HEK293 (cell line): ENCODE measurements around the gene LAD1.

ENCODE experiments used
- CTCF ChIA-PET: fragments of 350-600 bp; formaldehyde crosslinking; extraction: SDS; loops from one replicate; lab custom pipeline; 2021; ENCODE audit warnings: antibody characterized with exemption; lab: Yijun Ruan, JAX
- POLR2A ChIA-PET: fragments of 300-600 bp; formaldehyde crosslinking; extraction: SDS; loops from one replicate; lab custom pipeline; 2020; ENCODE audit warnings: antibody characterized with exemption, inconsistent platforms; lab: Yijun Ruan, JAX
- H3K27ac ChIP-seq: fragments of 200-500 bp; sonication (Bioruptor generic); 2 replicates; pipeline ENCODE4 v1.5.1; 2014; ENCODE audit warnings: low read depth, low read length, control low read depth, inconsistent platforms; ENCODE audit errors: extremely low read depth
- H3K36me3 ChIP-seq, 2 experiments: fragments of 200-500 bp in 1 of 2; sonication (Bioruptor generic) in 1 of 2; 1 replicate in 1 of 2; 2 replicates in 1 of 2; pipeline ENCODE4 v1.5.1; 2014 to 2017; ENCODE audit warnings: inconsistent platforms in 2 of 2, low read length in 2 of 2; ENCODE audit not compliant: control insufficient read depth in 2 of 2, insufficient read depth in 1 of 2
- H3K4me1 ChIP-seq: fragments of 200-500 bp; sonication (Bioruptor generic); 2 replicates; pipeline ENCODE4 v1.5.1; 2014; ENCODE audit warnings: mild to moderate bottlenecking, low read length, inconsistent platforms; ENCODE audit not compliant: control insufficient read depth, insufficient read depth
- H3K4me3 ChIP-seq: 2 replicates; pipeline ENCODE4 v1.5.1; 2011; ENCODE audit warnings: low read depth, mild to moderate bottlenecking, control low read depth, low read length, moderate library complexity
- H3K9me3 ChIP-seq: fragments of 200-500 bp; sonication (Bioruptor generic); 2 replicates; pipeline ENCODE4 v1.5.1; 2014; ENCODE audit warnings: low read depth, low read length, inconsistent platforms; ENCODE audit not compliant: control insufficient read depth, insufficient read depth
- GLIS2 ChIP-seq: fragments of 450-650 bp; formaldehyde crosslinking; IDR thresholded peaks from 2 replicates; pipeline ENCODE4 v1.5.1; 2016; ENCODE audit warnings: missing biosample characterization, missing genetic modification characterization
- HOXD13 ChIP-seq: sonication (generic); formaldehyde crosslinking; IDR thresholded peaks from 2 replicates; pipeline ENCODE4 v1.8.0; 2022; ENCODE audit warnings: missing genetic modification reagents, borderline replicate concordance
- KLF1 ChIP-seq: fragments of 450-650 bp; formaldehyde crosslinking; IDR thresholded peaks from 2 replicates; pipeline ENCODE4 v1.5.1; 2016; ENCODE audit warnings: missing biosample characterization, missing genetic modification characterization
- OSR2 ChIP-seq: fragments of 450-650 bp; formaldehyde crosslinking; IDR thresholded peaks from 2 replicates; pipeline ENCODE4 v1.5.1; 2016; ENCODE audit warnings: missing biosample characterization, missing genetic modification characterization
- REPIN1 ChIP-seq: fragments of 450-650 bp; formaldehyde crosslinking; IDR thresholded peaks from 2 replicates; pipeline ENCODE4 v1.5.1; 2017; ENCODE audit warnings: missing biosample characterization, missing genetic modification characterization, low read depth
- SP7 ChIP-seq: fragments of 450-650 bp; formaldehyde crosslinking; IDR thresholded peaks from 2 replicates; pipeline ENCODE4 v1.5.1; 2016; ENCODE audit warnings: missing biosample characterization, missing genetic modification characterization
- ZBTB1 ChIP-seq: fragments of 450-650 bp; formaldehyde crosslinking; IDR thresholded peaks from 2 replicates; pipeline ENCODE4 v1.5.1; 2016; ENCODE audit warnings: missing biosample characterization, missing genetic modification characterization
- ZBTB7A ChIP-seq: fragments of 450-650 bp; formaldehyde crosslinking; IDR thresholded peaks from 2 replicates; pipeline ENCODE4 v1.5.1; 2016; ENCODE audit warnings: low read depth, missing biosample characterization, missing genetic modification characterization
- ZFHX2 ChIP-seq: fragments of 450-650 bp; formaldehyde crosslinking; conservative IDR thresholded peaks from 2 replicates; pipeline ENCODE4 v1.5.1; 2016; ENCODE audit warnings: missing biosample characterization, missing genetic modification characterization
- ZNF112 ChIP-seq: fragments of 450-650 bp; formaldehyde crosslinking; IDR thresholded peaks from 2 replicates; pipeline ENCODE4 v1.5.0; 2017; ENCODE audit warnings: missing biosample characterization, missing genetic modification characterization
- ZNF140 ChIP-seq: fragments of 450-650 bp; formaldehyde crosslinking; IDR thresholded peaks from 2 replicates; pipeline ENCODE4 v1.5.1; 2016; ENCODE audit warnings: missing biosample characterization, missing genetic modification characterization
- ZNF350 ChIP-seq: fragments of 450-650 bp; formaldehyde crosslinking; IDR thresholded peaks from 2 replicates; pipeline ENCODE4 v1.5.0; 2017; ENCODE audit warnings: missing biosample characterization, mild to moderate bottlenecking, missing genetic modification characterization
- ZNF394 ChIP-seq: fragments of 450-650 bp; formaldehyde crosslinking; IDR thresholded peaks from 2 replicates; pipeline ENCODE4 v1.5.1; 2016; ENCODE audit warnings: missing biosample characterization, missing genetic modification characterization, mild to moderate bottlenecking, moderate library complexity, borderline replicate concordance
- ZNF555 ChIP-seq: fragments of 450-650 bp; formaldehyde crosslinking; conservative IDR thresholded peaks from 2 replicates; pipeline ENCODE4 v1.5.1; 2017; ENCODE audit warnings: missing biosample characterization, mild to moderate bottlenecking, missing genetic modification characterization, inconsistent platforms
- ZNF558 ChIP-seq: fragments of 450-650 bp; formaldehyde crosslinking; IDR thresholded peaks from 2 replicates; pipeline ENCODE4 v1.5.1; 2016; ENCODE audit warnings: missing biosample characterization, missing genetic modification characterization
- ZNF610 ChIP-seq: fragments of 450-650 bp; formaldehyde crosslinking; IDR thresholded peaks from 2 replicates; pipeline ENCODE4 v1.5.1; 2016; ENCODE audit warnings: missing biosample characterization, missing genetic modification characterization, borderline replicate concordance
- ZNF623 ChIP-seq: fragments of 450-650 bp; formaldehyde crosslinking; IDR thresholded peaks from 2 replicates; pipeline ENCODE4 v1.5.1; 2016; ENCODE audit warnings: missing biosample characterization, missing genetic modification characterization
- ZNF658 ChIP-seq: fragments of 450-650 bp; formaldehyde crosslinking; IDR thresholded peaks from 2 replicates; pipeline ENCODE4; 2016; ENCODE audit warnings: missing biosample characterization, missing genetic modification characterization
- ZNF660 ChIP-seq: fragments of 450-650 bp; IDR thresholded peaks from 2 replicates; pipeline ENCODE4 v1.5.1; 2018; ENCODE audit warnings: missing biosample characterization, mild to moderate bottlenecking, missing genetic modification characterization
- ZNF830 ChIP-seq: fragments of 450-650 bp; IDR thresholded peaks from 2 replicates; pipeline ENCODE4 v1.5.0; 2018; ENCODE audit warnings: missing biosample characterization, missing genetic modification characterization, low read depth, mild to moderate bottlenecking, moderate library complexity
- TF ChIP-seq, protein P1 (sequence below): fragments of 450-650 bp; formaldehyde crosslinking; IDR thresholded peaks from 2 replicates; pipeline ENCODE4 v1.5.1; 2016; ENCODE audit warnings: missing biosample characterization, missing genetic modification characterization
- TF ChIP-seq, protein P2 (sequence below): fragments of 450-650 bp; formaldehyde crosslinking; IDR thresholded peaks from 2 replicates; pipeline ENCODE4 v1.5.1; 2016; ENCODE audit warnings: missing biosample characterization, missing genetic modification characterization, borderline replicate concordance
- TF ChIP-seq, protein P3 (sequence below): fragments of 450-650 bp; formaldehyde crosslinking; IDR thresholded peaks from 2 replicates; pipeline ENCODE4 v1.5.1; 2017; ENCODE audit warnings: missing biosample characterization, missing genetic modification characterization
- TF ChIP-seq, protein P4 (sequence below): fragments of 450-650 bp; formaldehyde crosslinking; optimal IDR thresholded peaks from 2 replicates; pipeline ENCODE3; 2016; ENCODE audit warnings: missing biosample characterization, mild to moderate bottlenecking, missing genetic modification characterization
- TF ChIP-seq, protein P5 (sequence below): fragments of 450-650 bp; formaldehyde crosslinking; IDR thresholded peaks from 2 replicates; pipeline ENCODE4 v1.5.1; 2016; ENCODE audit warnings: missing biosample characterization, missing genetic modification characterization

The LAD1 gene

DNA sequence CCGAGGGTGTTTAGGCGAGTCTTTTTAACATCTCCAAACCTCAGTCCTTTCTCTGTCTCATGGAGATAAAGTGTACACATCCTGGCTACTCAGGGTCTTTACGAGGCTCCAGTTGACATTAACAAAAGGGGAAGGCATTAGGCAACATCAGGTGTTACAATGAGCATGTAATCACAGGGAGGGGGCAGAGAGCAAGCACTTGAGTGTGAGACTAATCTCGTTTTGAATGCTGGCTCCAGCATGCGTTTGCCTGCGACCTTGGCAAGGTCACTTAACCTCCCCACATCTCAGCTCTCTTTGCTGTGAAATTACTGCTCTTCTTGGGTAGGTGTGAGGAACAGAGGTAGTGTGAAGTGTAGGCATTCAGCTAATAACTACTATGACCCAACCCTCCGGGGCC is 24.8 kb downstream of the LAD1 start:
- TF ChIP-seq, protein P1, sequence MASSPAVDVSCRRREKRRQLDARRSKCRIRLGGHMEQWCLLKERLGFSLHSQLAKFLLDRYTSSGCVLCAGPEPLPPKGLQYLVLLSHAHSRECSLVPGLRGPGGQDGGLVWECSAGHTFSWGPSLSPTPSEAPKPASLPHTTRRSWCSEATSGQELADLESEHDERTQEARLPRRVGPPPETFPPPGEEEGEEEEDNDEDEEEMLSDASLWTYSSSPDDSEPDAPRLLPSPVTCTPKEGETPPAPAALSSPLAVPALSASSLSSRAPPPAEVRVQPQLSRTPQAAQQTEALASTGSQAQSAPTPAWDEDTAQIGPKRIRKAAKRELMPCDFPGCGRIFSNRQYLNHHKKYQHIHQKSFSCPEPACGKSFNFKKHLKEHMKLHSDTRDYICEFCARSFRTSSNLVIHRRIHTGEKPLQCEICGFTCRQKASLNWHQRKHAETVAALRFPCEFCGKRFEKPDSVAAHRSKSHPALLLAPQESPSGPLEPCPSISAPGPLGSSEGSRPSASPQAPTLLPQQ, result no peak
- TF ChIP-seq ZFHX2 (tag by site-specific recombination) (no peak), ZNF112 (no peak), ZNF558 (tag by site-specific recombination) (no peak), OSR2 (no peak), ZNF140 (tag by site-specific recombination) (no peak), ZNF658 (tag by site-specific recombination) (no peak), ZNF350 (tag by site-specific recombination) (no peak)
- TF ChIP-seq, protein P2, sequence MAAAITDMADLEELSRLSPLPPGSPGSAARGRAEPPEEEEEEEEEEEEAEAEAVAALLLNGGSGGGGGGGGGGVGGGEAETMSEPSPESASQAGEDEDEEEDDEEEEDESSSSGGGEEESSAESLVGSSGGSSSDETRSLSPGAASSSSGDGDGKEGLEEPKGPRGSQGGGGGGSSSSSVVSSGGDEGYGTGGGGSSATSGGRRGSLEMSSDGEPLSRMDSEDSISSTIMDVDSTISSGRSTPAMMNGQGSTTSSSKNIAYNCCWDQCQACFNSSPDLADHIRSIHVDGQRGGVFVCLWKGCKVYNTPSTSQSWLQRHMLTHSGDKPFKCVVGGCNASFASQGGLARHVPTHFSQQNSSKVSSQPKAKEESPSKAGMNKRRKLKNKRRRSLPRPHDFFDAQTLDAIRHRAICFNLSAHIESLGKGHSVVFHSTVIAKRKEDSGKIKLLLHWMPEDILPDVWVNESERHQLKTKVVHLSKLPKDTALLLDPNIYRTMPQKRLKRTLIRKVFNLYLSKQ (tag by site-specific recombination), result no peak
- TF ChIP-seq, protein P3, sequence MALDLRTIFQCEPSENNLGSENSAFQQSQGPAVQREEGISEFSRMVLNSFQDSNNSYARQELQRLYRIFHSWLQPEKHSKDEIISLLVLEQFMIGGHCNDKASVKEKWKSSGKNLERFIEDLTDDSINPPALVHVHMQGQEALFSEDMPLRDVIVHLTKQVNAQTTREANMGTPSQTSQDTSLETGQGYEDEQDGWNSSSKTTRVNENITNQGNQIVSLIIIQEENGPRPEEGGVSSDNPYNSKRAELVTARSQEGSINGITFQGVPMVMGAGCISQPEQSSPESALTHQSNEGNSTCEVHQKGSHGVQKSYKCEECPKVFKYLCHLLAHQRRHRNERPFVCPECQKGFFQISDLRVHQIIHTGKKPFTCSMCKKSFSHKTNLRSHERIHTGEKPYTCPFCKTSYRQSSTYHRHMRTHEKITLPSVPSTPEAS (tag by site-specific recombination), result no peak
- ChIA-PET CTCF (interaction anchor here (0.5 to 5.9 kb wide), 5 partner anchors 11 to 402 kb away, joined by 3 to 52 read pairs (median 7); no protein-coding TSS in a partner anchor), POLR2A (no interaction called here)
- no peak overlapping the region for H3K27ac ChIP-seq
- no peaks in the 10 kb centered on the region for H3K4me1 ChIP-seq
- no peak overlapping the region for H3K4me3 ChIP-seq
- H3K36me3 ChIP-seq, result no peaks in the 10 kb centered on the region
- no peaks in the 10 kb centered on the region for H3K9me3 ChIP-seq

DNA sequence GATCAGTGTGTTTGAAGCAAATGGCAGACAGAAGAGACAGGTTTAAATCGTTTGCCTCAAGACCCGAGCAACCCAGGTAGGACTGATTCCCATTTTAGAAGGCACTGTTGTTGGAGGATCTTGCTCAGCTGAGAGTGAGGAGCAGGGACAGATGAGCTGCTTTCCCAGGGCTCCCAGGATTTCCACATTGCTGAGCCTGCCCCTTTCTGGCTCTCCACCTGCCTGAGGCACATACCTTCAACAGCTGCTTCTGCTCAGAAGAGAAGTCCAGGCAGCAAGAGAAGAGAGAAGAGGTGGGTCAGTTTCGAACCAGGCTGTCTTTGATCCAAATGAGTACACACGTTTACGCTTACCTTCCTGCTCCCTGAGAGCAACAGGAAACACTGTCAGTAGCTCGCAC is 27.3 kb downstream of the LAD1 start:
- no peaks in the 10 kb centered on the region for H3K36me3 ChIP-seq
- H3K4me3 ChIP-seq, result no peak overlapping the region
- no peaks in the 10 kb centered on the region for H3K9me3 ChIP-seq
- TF ChIP-seq ZBTB7A, result no peak
- no peak for TF ChIP-seq ZNF623 (tag by site-specific recombination)
- TF ChIP-seq, protein P4, sequence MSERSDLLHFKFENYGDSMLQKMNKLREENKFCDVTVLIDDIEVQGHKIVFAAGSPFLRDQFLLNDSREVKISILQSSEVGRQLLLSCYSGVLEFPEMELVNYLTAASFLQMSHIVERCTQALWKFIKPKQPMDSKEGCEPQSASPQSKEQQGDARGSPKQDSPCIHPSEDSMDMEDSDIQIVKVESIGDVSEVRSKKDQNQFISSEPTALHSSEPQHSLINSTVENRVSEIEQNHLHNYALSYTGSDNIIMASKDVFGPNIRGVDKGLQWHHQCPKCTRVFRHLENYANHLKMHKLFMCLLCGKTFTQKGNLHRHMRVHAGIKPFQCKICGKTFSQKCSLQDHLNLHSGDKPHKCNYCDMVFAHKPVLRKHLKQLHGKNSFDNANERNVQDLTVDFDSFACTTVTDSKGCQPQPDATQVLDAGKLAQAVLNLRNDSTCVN (tag by site-specific recombination), result no peak
- no peak for TF ChIP-seq GLIS2
- TF ChIP-seq SP7 (tag by site-specific recombination), result no peak
- TF ChIP-seq REPIN1 (tag by site-specific recombination), result no peak
- TF ChIP-seq HOXD13, result no peak
- no peak for TF ChIP-seq ZNF610
- TF ChIP-seq ZNF555 (tag by site-specific recombination), result no peak
- TF ChIP-seq, protein P5, sequence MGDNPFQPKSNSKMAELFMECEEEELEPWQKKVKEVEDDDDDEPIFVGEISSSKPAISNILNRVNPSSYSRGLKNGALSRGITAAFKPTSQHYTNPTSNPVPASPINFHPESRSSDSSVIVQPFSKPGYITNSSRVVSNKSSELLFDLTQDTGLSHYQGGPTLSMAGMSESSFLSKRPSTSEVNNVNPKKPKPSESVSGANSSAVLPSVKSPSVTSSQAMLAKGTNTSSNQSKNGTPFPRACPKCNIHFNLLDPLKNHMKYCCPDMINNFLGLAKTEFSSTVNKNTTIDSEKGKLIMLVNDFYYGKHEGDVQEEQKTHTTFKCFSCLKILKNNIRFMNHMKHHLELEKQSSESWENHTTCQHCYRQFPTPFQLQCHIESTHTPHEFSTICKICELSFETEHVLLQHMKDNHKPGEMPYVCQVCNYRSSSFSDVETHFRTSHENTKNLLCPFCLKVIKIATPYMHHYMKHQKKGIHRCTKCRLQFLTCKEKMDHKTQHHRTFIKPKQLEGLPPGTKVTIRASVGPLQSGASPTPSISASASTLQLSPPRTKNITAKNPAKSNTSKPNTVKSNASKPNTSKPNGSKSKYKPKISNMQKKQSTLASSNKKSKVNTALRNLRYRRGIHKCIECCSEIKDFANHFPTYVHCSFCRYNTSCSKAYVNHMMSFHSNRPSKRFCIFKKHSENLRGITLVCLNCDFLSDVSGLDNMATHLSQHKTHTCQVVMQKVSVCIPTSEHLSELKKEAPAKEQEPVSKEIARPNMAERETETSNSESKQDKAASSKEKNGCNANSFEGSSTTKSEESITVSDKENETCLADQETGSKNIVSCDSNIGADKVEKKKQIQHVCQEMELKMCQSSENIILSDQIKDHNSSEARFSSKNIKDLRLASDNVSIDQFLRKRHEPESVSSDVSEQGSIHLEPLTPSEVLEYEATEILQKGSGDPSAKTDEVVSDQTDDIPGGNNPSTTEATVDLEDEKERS (tag by site-specific recombination), result no peak
- no peak for TF ChIP-seq ZNF394
- no peak for TF ChIP-seq KLF1 (tag by site-specific recombination)
- no peak for TF ChIP-seq ZNF830
- no peak for TF ChIP-seq ZBTB1 (tag by site-specific recombination)
- no peak for TF ChIP-seq ZNF660
- TF ChIP-seq, all 188 proteins: peak for 0
- no peaks in the 10 kb centered on the region for H3K4me1 ChIP-seq
- H3K27ac ChIP-seq, result no peak overlapping the region
- CTCF ChIA-PET, result interaction anchor here (0.6 to 5.9 kb wide), 5 partner anchors 10 to 1463 kb away, joined by 3 to 52 read pairs (median 4); no protein-coding TSS in a partner anchor
- POLR2A ChIA-PET, result no interaction called here
